GM11168 (cell line): ENCODE data around the gene VEGFB.

Source experiments
- in situ Hi-C: fragments of 300-500 bp; cut with MboI; formaldehyde crosslinking; loops from one replicate; pipeline ENCODE4 v1.12.0; 2022; ENCODE audit warnings: low sequenced_read_pairs; ENCODE audit not compliant: unreplicated experiment

Gene VEGFB

GRCh38 chr11:64209563-64209843, 24.9 kb upstream of the VEGFB start:
- in situ Hi-C loops, result no loop called here

GRCh38 chr11:64210301-64211020, 23.9 kb upstream of the VEGFB start:
- in situ Hi-C loops, result no loop called here

- in situ Hi-C loops, result no loop called here
Measured at GRCh38 chr11:64211181-64211872, 23.1 kb upstream of the VEGFB start.

- in situ Hi-C loops, result no loop called here
Measured at GRCh38 chr11:64216879-64217278, 17.5 kb upstream of the VEGFB start.

- in situ Hi-C loops, result no loop called here
Measured at GRCh38 chr11:64218628-64219353, 15.6 kb upstream of the VEGFB start.

GRCh38 chr11:64219354-64219684, 15.1 kb upstream of the VEGFB start:
- in situ Hi-C loops, result no loop called here

GRCh38 chr11:64219755-64220154, 14.6 kb upstream of the VEGFB start:
- in situ Hi-C loops, result no loop called here

- in situ Hi-C loops, result no loop called here
Measured at GRCh38 chr11:64220271-64220670, 14.1 kb upstream of the VEGFB start.

GRCh38 chr11:64220798-64221197, 13.6 kb upstream of the VEGFB start:
- in situ Hi-C loops, result no loop called here

- in situ Hi-C loops, result no loop called here
Measured at GRCh38 chr11:64222651-64223000, 11.8 kb upstream of the VEGFB start.

- in situ Hi-C loops, result no loop called here
Measured at GRCh38 chr11:64223001-64223651, 11.3 kb upstream of the VEGFB start.

GRCh38 chr11:64224151-64224890, 10.1 kb upstream of the VEGFB start:
- in situ Hi-C loops, result no loop called here

GRCh38 chr11:64224891-64225607, 9.3 kb upstream of the VEGFB start:
- in situ Hi-C loops, result no loop called here

- in situ Hi-C loops, result no loop called here
Measured at GRCh38 chr11:64225608-64226506, 8.5 kb upstream of the VEGFB start, which contains the start of the genes NUDT22 and TRPT1. Gene NUDT22 (plus strand): TSS chr11:64226274. CDS start chr11:64226653, 379 bp downstream. Gene TRPT1 (minus strand): TSS chr11:64226186. CDS start chr11:64225860, 326 bp downstream.

- in situ Hi-C loops, result no loop called here
Measured at GRCh38 chr11:64226507-64227051, 7.8 kb upstream of the VEGFB start.

- in situ Hi-C loops, result no loop called here
Measured at GRCh38 chr11:64227405-64227956, 6.9 kb upstream of the VEGFB start.

- in situ Hi-C loops, result no loop called here
Measured at GRCh38 chr11:64229090-64229743, 5.2 kb upstream of the VEGFB start.

- in situ Hi-C loops, result no loop called here
Measured at GRCh38 chr11:64229744-64230170, 4.6 kb upstream of the VEGFB start.
